ENCODE results near the gene RBM27. TPM values are rescaled to one million over a fixed set of nuclear protein-coding genes. Genes with fewer than 3 reads are reported as not detected.

Gene RBM27
- polyA plus RNA-seq, 3 donors = 27.0 to 32.0 (median 28.3) TPM

DNA sequence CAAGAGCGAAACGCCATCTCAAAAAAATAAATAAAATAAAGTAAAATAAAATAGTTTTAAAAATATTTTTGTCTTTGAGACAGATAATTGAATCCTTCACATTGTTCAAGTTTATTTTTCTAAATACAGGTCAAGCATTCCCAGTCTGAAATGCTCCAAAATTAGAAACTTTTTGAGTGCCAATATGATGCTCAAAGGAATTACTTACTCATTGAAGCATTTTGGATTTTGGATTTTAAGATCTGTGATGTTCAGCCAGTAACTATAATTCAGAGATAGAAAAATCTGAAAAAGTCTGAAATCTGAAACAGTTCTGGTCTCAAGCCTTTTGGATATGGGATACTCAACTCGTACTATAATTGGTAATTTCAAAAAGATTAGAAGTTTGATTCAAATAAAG is 39.8 kb downstream of the RBM27 start:
- no peak for DNase-seq (ENCODE audit: extremely low read depth in 1 of 11, low read depth in 9 of 11, low spot score in 4 of 11)

DNA sequence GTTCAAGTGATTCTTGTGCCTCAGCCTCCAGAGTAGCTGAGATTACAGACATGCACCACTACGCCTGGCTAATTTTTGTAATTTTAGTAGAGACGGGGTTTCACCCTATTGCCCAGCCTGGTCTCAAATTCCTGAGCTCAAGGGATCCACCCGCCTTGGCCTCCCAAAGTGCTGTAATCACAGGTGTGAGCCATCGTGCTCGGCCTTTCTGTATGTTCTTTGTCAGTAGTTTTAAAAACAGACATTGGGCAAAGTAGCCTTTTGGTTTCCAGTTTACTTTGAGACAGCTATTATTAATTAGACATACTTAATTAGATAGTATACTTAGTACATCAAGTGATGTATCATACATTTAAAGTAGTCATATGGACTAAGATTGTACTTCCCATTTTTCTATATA is 45.2 kb downstream of the RBM27 start:
- DNase-seq (ENCODE audit: extremely low read depth in 1 of 11, low read depth in 9 of 11, low spot score in 4 of 11) = peak in 1 of 11 donors; percentile 4

DNA sequence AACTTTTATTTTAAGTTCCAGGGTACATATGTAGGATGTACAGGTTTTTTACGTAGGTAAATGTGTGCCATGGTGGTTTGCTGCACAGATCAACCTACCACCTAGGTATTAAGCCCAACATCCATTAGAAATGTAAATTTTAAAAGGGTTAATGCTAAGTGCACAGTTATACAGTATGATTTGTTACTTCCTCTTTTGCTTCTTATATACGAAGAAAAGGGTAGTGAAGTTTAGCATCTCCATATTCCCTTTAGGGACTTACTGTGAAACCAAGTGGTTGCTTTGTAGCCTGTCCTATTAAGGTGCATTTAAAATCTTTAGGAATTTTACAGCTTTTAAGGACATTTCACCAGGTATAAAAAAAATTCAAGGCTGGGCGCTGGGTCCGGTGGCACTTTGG is 46.4 kb downstream of the RBM27 start:
- DNase-seq (ENCODE audit: extremely low read depth in 1 of 11, low read depth in 9 of 11, low spot score in 4 of 11) = no peak

Other genes with a start within 250 kb of the RBM27 start
- 1 to 10 TPM in 2 of 3 donors, under 1 TPM in 1; 0.76 to 1.1 (median 1.0) TPM for gene PLAC8L1, start 98.0 kb upstream of the RBM27 start, polyA plus RNA-seq (ENCODE audit: insufficient read length in 3 of 3)
- 100 to 1,000 TPM; 134 to 157 (median 134) TPM for gene LARS1, start 21.0 kb upstream of the RBM27 start, polyA plus RNA-seq (ENCODE audit: insufficient read length in 3 of 3)
- gene POU4F3, start 135.2 kb downstream of the RBM27 start, polyA plus RNA-seq (ENCODE audit: insufficient read length in 3 of 3) = under 1 TPM; 0.17 to 0.22 (median 0.17) TPM
- gene TCERG1, start 243.7 kb downstream of the RBM27 start, polyA plus RNA-seq (ENCODE audit: insufficient read length in 3 of 3) = 100 to 1,000 TPM in 2 of 3 donors, 10 to 100 TPM in 1; 99.1 to 154 (median 135) TPM